GM12892 (cell line): ENCODE results near the gene KRTAP10-6.

Source experiments
- POLR2A ChIP-seq: IDR thresholded peaks from 2 replicates; pipeline ENCODE4 v1.6.1; 2011; ENCODE audit warnings: low read depth, low read length, control low read depth
- POLR2AphosphoS5 ChIP-seq: IDR thresholded peaks from 2 replicates; pipeline ENCODE4 v1.6.1; 2011; ENCODE audit warnings: low read depth, low read length, control low read depth
- TAF1 ChIP-seq: IDR thresholded peaks from 2 replicates; pipeline ENCODE4 v1.6.1; 2011; ENCODE audit warnings: low read depth, mild to moderate bottlenecking, control low read depth, low read length, borderline replicate concordance

DNA sequence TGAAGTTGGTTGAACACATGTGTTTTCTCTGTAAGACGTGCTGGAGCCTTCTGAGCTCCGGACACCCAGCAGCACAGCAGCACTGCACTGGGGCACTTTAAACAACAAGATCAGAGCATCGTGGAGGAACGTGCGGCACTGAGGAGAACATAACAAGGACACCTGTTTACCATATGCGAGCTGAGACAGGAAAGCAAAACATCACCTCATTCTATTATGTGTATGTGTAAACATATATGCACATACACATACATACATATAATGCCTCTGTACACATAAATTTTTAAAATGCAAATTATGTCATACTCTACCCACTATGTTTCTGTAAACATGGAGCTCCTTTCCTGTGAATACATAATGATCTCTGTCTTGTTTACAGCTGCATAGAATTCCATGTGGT, 3.2 kb upstream of the KRTAP10-6 start:
- no peak for TF ChIP-seq POLR2A
- no peak for TF ChIP-seq POLR2AphosphoS5
- TF ChIP-seq TAF1 = no peak
